Subcutaneous adipose tissue (tissue), 4 donors: ENCODE measurements around the gene SLIT1. TPM values are rescaled to one million over a fixed set of nuclear protein-coding genes. Genes with fewer than 3 reads are reported as not detected.

Source experiments
- total RNA-seq, 4 donors: library from RNA; depleted of rRNA; stranded (reverse); fragments of >200 nt; gene quantifications; one replicate each; pipeline ENCODE4 v1.1.0, GENCODE V29; 2016
- TF ChIP-seq, protein P1 (sequence below): fragments of 450-650 bp; IDR thresholded peaks from one replicate; pipeline ENCODE4 v1.5.1; 2016; ENCODE audit warnings: low read depth, mild to moderate bottlenecking, control low read depth, antibody characterized with exemption, moderate library complexity

Gene SLIT1
- total RNA-seq, 4 donors from 2014 or later = 0.19 to 0.44 (median 0.33) TPM; not detected in 1

DNA sequence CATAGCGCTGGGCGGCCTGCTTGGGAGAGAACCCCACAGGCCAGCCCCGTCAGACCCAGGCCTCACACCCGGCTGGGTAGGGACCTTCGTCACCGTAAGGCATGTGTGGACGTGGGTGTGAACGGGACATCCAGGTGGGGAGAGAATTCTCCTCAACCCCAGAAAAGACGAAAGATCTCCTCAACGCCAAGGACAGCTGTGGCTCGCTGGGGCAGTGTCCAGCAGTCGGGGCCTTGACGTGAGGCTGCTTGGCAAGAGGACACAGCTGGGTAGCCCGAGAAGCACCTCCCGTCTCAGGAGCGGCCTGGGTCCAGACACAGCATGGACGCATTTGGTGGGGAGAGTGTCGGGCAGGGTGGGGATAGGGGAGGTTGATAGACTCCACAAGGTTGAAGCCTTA lies 1.2 kb upstream of the SLIT1 start:
- TF ChIP-seq, protein P1, sequence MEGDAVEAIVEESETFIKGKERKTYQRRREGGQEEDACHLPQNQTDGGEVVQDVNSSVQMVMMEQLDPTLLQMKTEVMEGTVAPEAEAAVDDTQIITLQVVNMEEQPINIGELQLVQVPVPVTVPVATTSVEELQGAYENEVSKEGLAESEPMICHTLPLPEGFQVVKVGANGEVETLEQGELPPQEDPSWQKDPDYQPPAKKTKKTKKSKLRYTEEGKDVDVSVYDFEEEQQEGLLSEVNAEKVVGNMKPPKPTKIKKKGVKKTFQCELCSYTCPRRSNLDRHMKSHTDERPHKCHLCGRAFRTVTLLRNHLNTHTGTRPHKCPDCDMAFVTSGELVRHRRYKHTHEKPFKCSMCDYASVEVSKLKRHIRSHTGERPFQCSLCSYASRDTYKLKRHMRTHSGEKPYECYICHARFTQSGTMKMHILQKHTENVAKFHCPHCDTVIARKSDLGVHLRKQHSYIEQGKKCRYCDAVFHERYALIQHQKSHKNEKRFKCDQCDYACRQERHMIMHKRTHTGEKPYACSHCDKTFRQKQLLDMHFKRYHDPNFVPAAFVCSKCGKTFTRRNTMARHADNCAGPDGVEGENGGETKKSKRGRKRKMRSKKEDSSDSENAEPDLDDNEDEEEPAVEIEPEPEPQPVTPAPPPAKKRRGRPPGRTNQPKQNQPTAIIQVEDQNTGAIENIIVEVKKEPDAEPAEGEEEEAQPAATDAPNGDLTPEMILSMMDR = no peak

- TF ChIP-seq, protein P1 = no peak
These were observed 811 bp downstream of the SLIT1 start for GRCh38 chr10:97184971-97185325.

GRCh38 chr10:97183314-97183713 lies 2.4 kb downstream of the SLIT1 start:
- TF ChIP-seq, protein P1 = no peak

DNA sequence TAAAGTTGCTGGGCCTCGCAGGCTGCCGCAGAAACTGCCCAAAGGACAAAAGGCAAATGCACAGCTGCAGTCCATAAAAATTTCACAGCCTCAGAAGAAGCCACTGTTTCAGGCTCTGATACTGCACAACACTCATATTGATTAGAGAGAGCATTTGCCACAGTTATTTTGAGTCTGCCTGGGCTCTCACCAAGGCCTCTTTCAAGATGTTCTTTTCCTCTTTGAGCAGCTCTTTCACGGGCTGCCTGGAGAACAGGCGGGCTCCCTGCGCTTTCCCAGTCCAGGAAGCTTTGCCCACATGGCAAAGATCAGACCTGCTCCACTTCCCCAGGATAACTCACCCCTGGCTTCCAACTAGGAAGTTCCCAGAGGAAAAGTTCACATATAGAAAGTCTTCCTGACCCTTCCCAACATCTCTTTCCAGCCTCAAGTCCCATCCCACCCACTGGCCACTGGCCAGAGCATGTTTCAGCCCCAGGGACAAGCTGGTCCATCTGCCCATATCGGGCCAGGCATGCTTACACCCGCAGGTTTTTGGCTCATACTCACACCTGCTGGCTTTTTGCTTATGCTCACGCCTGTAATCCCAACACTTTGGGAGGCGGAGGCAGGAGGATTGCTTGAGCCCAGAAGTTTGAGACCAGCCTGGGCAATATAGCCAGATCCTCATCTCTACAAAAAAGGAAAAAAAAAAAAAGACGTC lies 3.3 kb downstream of the SLIT1 start:
- TF ChIP-seq, protein P1 = no peak

GRCh38 chr10:97180986-97181385 lies 4.8 kb downstream of the SLIT1 start:
- TF ChIP-seq, protein P1 = no peak

- TF ChIP-seq, protein P1 = no peak
These were observed 5.4 kb downstream of the SLIT1 start for GRCh38 chr10:97180363-97180755.

DNA sequence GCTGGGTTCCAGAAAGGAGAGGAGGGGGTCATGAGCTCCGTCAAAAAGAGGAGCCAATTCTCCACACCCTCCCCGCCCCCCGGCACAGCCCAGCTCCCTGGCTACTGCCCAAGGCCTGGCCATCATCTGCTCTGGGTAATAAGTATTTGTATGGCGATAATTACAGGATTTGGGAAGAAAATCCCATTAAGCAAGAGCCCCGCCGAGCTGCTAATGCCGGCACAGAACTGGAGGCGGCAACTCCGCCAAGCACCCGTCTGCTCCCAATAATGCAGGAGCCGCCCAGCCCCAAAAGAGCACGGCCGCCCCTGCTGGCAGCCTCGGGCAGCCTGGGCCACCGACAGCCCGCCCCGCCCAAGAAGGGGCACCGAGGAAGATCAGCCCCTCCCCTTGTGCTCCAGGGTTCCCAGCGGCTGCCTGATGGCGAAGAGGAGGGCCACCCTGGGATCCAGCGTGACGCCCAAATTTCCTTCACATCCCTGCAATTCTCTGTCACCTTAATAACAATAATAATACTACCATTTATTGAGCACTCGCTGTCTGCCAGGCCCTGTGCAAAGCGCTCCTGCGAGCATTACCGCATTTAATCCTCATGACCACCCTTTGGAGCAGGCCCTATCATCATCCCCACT lies 5.9 kb downstream of the SLIT1 start:
- TF ChIP-seq, protein P1 = no peak
